ENCODE data around the gene CACNG8.

- TF ChIP-seq CTCF (IDR thresholded peaks at IDR 0.05) = no peak
- TF ChIP-seq POLR2AphosphoS5 (IDR thresholded peaks at IDR 0.05) = no peak
- no peak for TF ChIP-seq POLR2A (IDR thresholded peaks at IDR 0.05)
Measured at GRCh38 chr19:53977991-53978731, 15.4 kb downstream of the CACNG8 start.
